GM18502 (cell line): ENCODE measurements around the gene HSDL1.
"Not testable (repeated sequence)": the region's sequence is repeated elsewhere in the genome, so short reads cannot be mapped to it uniquely, and the experiment has no call there.

Experiments
- ATAC-seq: cut with Tn5 transposase; IDR thresholded peaks from one replicate; pipeline ENCODE4 v1.9.1; 2021; ENCODE audit warnings: mild to moderate bottlenecking; ENCODE audit not compliant: unreplicated experiment, poor library complexity

The HSDL1 gene

DNA sequence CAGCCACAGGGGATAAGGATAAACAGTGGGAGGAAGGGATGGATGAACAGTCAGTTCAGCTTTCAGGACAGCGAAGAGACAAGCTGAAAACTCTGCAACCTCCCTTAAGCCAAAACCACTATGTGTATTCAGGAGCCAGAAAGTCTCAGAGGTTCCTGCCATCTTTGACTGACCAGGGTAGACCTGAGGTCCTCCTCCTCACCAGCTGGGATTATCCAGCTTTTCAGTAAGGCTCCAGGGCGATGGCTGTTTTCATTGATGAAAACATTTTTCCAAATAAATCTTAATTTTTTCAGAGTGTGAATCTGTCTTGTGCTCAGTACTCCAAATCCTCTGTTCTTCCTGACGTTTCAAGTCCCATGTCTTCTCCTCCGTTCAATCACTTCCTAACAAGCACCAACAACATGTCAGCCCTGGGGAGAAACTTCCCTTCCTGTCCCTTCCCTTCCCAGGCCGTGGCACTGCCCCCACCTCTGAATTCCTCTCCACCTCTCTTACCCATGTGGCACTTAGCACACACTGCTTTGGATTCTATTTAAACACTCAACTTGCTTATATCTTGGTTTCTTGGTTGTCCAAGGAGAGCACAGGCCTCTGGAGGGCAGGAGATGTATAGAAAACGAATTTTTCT, 5.2 kb downstream of the HSDL1 start:
- ATAC-seq = no peak

GRCh38 chr16:84138824-84139627, 6.0 kb downstream of the HSDL1 start:
- ATAC-seq = no peak

DNA sequence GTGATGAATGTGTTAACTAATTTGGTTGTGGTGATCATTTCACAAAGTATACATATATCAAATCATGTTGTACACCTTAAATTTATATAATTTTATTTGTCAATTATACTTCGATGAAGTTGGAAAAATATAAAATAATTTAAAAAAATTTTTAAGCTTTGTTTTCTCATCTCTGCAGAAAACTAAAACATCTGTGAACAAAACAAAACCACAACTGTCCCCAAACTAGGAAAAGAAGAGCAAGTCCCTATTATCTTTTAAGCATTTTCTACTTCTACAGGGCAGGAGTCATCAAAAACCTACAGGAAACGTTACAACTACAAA, 6.5 kb downstream of the HSDL1 start:
- ATAC-seq = no peak

GRCh38 chr16:84137769-84138357, 7.1 kb downstream of the HSDL1 start:
- ATAC-seq = no peak

DNA sequence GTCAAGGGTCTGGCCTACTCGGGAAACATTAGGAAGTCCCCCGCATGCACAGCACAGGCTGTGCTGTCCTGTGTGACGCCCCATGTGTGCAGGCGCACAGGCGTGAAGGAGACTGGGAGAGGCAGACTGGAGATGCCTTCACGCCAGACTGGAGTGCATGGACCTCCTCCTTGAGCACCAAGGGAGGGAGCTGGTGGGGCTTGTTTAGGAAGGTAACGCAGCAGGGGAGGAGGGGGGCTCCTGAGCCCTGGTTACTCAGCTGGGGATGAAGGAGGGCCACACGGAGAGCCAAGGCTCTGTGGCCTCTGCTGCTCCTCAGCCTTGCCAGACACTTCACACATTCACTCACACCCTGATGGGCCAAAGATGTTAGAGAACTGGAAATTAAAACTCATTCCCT, 7.7 kb downstream of the HSDL1 start:
- no peak for ATAC-seq

- no peak for ATAC-seq
Measured at GRCh38 chr16:84136331-84137125, 8.4 kb downstream of the HSDL1 start.

GRCh38 chr16:84132527-84133285, 12.3 kb downstream of the HSDL1 start:
- no peak for ATAC-seq

DNA sequence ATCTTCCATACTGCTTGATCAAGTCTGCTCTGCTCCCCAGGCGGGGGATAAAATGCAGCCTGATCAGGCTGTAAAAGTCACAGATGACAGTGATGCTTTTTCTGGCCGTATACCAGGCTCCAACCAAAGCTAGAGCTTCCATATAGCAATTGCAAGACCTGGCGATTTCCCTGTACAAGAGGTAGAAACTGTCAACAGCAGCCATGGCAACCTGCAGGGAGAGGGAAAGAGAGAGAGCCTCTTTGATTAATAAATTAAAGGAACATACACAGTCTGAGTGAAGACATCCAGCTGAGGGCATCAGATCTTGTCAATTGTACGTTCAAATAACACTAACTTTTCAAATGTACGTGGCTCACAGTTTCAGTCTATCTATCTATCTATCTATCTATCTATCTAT, 13.9 kb downstream of the HSDL1 start:
- no peak for ATAC-seq

GRCh38 chr16:84124257-84125073, 20.5 kb downstream of the HSDL1 start:
- no peak for ATAC-seq

DNA sequence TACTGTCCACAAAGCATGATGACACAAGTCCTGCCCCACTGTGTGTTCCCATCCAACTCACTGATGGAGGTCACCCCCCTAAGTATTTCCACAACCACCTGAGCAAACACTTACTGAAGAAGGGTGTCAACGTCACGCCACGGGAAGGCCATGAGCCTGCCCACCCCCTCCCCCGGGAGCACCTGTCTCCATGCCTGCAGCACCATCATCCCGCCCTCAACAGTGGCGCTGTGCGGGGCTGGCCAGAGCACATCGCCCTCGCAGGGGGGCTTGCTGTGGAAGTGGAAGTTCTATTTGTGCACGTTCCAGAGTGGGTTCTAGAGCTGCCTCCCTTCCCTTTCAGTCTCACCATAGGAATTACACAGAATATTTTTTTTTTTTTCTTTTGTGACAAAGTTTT, 24.0 kb downstream of the HSDL1 start:
- no peak for ATAC-seq

GRCh38 chr16:84120023-84120422, 25.0 kb downstream of the HSDL1 start:
- no peak for ATAC-seq

DNA sequence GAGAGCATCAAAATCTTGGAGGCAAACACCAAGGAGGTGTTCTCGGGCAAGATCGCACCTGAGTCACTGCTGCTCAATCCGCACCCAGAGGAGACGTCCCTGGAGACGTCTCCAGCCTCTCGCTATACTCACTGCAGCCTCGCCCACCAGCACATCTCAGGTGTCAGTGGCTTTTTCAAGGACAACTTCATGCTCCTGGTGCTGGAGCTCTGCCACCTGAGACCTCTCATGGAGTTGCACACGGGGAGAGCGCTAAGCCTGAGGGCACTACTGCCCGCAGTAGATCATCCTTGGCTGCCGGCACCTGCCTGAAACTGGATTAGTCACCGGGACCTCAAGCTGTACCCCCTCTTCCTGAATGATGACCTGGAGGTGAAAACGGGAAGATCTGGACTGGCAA, 25.6 kb downstream of the HSDL1 start:
- no peak for ATAC-seq

DNA sequence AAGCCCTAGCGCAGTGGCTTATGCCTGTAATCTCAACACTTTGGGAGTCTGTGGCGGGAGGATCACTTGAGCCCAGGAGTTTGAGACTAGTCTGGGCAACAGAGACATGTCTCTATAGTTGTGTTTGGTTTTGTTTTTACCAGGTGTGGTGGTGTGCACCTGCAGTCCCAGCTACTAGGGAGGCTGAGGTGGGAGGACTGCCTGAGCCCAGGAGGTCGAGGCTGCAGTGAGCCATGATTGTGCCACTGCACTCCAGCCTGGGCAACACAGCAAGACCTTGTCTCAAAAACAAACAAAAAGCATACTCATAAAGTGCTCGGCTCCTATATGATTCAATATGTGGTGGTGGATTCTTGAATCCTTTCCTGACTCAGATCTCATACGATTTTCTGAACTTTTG, 26.7 kb downstream of the HSDL1 start:
- not testable (repeated sequence) for ATAC-seq

DNA sequence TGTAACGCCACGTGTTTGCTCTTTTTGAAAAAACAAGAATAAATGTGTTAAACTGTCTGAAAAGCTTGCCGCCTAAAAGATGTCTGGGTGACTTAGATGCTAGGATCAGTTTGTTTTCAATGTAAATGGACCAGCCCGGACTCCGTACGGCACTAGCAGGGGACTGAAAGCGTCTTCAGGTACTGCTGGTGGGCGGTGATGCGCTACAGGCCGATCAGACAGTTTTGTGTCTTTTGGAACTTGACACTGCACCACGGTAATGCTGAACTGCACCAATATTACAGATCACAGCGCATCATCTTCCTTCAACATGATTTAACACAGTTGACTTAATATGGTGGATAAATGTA, 27.5 kb downstream of the HSDL1 start:
- ATAC-seq = no peak

DNA sequence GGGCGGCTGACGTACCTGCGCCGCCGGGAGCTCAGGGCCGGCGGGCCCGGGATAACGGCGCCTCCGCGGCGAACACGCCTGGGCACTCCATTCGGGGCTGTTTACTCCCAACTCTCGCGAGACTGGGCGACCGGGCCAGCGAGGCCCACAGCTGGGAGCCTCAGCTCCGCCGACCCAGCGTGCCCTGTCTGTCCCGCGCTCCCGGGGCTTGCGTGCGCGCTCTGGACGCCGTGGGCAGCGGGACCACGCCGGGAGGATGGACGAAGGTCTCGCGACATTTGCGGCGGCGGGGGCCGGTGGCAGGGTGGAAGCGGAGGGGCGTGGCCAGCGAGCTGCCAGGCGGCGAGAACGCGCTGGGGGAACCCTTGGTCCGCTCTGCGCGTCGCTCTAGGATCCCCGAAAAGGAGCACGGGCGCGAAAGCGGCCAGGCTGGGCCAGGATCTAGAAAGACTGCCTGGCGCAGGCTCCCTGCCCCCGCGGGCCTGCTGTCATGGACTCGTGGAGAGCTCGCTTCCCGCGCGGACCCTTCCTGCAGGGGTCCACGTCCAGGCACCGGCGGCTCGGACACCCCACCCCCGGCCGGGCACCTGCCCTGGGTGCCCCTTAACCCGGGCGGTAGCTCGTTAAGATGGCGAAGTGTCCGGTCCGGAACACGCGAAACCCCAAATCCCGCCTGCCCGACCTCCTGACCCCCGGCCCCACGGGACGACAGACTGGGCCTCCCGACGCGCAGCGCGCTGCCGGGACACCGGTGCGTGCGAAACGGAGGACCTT, 28.1 kb downstream of the HSDL1 start, which contains the start of gene MBTPS1:
Gene MBTPS1 (minus strand): TSS at position 223 of the 774 bp plus-strand sequence. CDS start 15,159 bp downstream, outside the sequence.
- ATAC-seq = peak; percentile 93

DNA sequence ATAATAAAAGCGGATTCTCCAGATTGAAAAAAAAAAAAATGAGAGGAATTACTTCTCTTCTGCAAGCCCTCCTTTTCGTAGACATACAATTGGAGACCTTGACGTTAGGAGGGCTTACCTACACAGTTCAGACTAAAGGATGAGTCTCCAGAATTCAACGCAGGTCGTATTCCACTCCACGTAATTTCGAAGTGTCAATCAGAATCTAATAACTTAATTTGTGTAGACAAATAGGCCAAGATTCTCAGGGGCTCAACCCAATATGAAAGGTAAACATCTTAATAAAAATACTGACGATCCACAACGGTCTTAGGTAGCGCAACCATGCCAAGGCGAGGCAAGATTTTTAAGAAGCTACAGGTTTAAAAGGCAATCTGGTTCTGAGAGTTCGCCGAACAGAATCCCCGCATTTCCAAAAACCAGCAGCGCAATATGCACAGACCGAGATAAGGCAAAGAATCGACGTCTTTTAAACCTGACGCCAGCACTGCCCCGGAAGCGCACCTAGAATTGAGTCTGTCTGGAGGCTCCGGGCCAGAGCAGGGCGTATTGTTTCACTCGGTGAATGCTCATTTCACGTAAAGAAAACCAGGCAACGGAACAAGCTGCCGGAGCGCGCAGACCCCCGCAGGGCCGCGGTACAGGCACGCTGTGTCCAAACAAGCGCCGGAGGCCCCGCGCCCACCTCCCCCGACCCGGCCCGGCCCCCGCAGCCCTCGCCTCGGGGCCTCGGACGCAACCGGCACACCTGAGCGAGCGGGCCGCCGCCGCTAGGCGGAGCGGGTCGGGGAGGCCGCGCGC, 28.9 kb downstream of the HSDL1 start:
- peak; percentile 43 for ATAC-seq

GRCh38 chr16:84111949-84112348, 33.0 kb downstream of the HSDL1 start:
- not testable (repeated sequence) for ATAC-seq

- ATAC-seq = no peak
Measured at GRCh38 chr16:84111525-84111924, 33.5 kb downstream of the HSDL1 start.
